ENCODE measurements around the gene NAA10. TPM values are rescaled to one million over a fixed set of nuclear protein-coding genes. Genes with fewer than 3 reads are reported as not detected.

NAA10 gene
- total RNA-seq, 6 experiments from 2014 or later = 36.1 to 56.2 (median 39.7) TPM

DNA sequence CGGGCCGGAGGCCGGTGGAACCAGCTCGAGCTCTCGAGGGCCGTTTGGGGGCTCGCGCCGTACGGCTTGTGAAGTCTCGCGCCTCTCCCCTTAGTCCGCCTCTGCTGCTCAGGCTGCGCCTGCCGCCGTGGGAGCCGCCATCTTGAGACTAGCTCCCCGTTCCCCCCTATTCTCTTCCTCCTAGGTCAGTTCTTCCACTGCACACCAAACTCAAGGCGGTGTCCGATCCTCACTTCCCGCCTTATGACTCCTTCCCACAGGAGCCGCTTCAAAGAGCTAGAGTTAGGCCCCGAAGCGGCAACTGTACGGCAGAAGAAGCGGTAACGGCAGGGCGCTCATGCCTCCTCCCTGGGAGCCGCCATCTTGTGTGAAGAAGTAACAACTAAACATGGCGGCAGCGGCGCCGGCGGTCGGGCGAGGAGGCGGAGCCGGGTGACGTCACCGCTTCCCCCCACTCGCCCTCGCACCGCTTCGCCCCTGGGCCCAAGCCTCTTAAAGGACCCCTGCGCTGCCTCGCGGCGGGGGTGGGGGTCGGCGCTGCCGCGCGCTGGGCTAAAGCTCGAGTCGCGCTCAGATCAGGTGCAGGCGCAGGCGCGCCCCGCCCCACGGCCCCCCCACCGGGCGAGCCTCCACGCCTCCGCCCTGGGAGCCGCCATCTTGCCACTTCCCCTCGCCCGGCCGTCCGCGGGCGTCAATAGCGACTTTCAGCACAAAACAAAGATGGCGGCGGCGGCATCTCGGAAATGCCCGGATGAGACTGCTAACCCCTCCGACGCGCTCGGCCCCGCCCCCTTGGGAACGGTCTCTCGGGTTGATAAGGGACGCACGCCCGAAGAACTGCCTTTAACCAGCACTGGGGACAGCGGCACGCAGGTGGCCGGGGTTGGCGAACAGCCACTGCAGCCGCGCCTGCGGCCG lies 36.9 kb upstream of the NAA10 start, which contains the start of gene HCFC1:
HCFC1 (minus strand) TSS at position 369 of the 918 bp plus-strand sequence. CDS start 978 bp downstream, outside the sequence.
- H3K27ac ChIP-seq = peak within 1 kb of the TSS; percentile 98 to 99 (median 98)
- H3K27me3 ChIP-seq = no peaks in the 10 kb centered on the region
- peak within 1 kb of the TSS; percentile 55 to 95 (median 77) for H3K4me3 ChIP-seq
- no peaks in the 10 kb centered on the region for H3K36me3 ChIP-seq
- TF ChIP-seq, protein P1, sequence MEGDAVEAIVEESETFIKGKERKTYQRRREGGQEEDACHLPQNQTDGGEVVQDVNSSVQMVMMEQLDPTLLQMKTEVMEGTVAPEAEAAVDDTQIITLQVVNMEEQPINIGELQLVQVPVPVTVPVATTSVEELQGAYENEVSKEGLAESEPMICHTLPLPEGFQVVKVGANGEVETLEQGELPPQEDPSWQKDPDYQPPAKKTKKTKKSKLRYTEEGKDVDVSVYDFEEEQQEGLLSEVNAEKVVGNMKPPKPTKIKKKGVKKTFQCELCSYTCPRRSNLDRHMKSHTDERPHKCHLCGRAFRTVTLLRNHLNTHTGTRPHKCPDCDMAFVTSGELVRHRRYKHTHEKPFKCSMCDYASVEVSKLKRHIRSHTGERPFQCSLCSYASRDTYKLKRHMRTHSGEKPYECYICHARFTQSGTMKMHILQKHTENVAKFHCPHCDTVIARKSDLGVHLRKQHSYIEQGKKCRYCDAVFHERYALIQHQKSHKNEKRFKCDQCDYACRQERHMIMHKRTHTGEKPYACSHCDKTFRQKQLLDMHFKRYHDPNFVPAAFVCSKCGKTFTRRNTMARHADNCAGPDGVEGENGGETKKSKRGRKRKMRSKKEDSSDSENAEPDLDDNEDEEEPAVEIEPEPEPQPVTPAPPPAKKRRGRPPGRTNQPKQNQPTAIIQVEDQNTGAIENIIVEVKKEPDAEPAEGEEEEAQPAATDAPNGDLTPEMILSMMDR (IDR thresholded peaks at IDR 0.05) = no peak
- peak; percentile 59 for TF ChIP-seq POLR2A (IDR thresholded peaks at IDR 0.05)
- intact Hi-C loops (cut with DNase I) = no loop called here
- H3K4me1 ChIP-seq = peaks cover 0 to 55% (median 2%) of the 10 kb centered on the region in 4 donors
- H3K9me3 ChIP-seq = no peaks in the 10 kb centered on the region
- ATAC-seq (peak; percentile 56 to 71 (median 69)), DNase-seq (peak; percentile 90 to 96 (median 95))
- 10% methylated on average over 43 of the region's 96 CpGs for WGBS (ENCODE audit: insufficient coverage, low coverage, low lambda C conversion rate, missing lambda C conversion rate)

DNA sequence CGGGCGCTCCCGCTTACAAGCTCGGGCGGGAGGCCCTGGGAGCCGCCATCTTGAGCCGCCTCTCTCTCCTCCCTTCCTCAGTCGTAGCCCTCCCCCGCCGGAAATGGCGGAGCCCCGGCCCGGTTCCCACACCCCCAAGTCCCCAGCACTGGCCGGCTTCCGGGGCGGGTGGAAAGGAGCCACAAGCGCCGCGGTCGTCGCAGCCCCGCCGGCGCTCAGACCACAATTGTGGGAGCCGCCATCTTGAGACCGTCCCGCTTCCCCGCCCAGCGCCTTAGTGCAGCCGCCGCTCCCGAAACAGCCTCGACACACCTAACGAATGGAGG lies 36.2 kb upstream of the NAA10 start:
- Histone ChIP-seq H3K27ac (peak overlapping the region; percentile 98 to 99 (median 98)), H3K4me3 (peak overlapping the region; percentile 55 to 95 (median 77)), H3K4me1 (peaks cover 0 to 61% (median 2%) of the 10 kb centered on the region in 4 donors), H3K27me3 (no peaks in the 10 kb centered on the region), H3K36me3 (no peaks in the 10 kb centered on the region), H3K9me3 (no peaks in the 10 kb centered on the region)
- WGBS (ENCODE audit: insufficient coverage, low coverage, low lambda C conversion rate, missing lambda C conversion rate) = 6% methylated on average over 23 of the region's 34 CpGs
- peak; percentile 54 for TF ChIP-seq POLR2A (IDR thresholded peaks at IDR 0.05)
- TF ChIP-seq, protein P1 (IDR thresholded peaks at IDR 0.05) = no peak
- intact Hi-C loops (cut with DNase I) = no loop called here
- DNase-seq (peak; percentile 89 to 97 (median 96)), ATAC-seq (peak; percentile 67 to 78 (median 70))

DNA sequence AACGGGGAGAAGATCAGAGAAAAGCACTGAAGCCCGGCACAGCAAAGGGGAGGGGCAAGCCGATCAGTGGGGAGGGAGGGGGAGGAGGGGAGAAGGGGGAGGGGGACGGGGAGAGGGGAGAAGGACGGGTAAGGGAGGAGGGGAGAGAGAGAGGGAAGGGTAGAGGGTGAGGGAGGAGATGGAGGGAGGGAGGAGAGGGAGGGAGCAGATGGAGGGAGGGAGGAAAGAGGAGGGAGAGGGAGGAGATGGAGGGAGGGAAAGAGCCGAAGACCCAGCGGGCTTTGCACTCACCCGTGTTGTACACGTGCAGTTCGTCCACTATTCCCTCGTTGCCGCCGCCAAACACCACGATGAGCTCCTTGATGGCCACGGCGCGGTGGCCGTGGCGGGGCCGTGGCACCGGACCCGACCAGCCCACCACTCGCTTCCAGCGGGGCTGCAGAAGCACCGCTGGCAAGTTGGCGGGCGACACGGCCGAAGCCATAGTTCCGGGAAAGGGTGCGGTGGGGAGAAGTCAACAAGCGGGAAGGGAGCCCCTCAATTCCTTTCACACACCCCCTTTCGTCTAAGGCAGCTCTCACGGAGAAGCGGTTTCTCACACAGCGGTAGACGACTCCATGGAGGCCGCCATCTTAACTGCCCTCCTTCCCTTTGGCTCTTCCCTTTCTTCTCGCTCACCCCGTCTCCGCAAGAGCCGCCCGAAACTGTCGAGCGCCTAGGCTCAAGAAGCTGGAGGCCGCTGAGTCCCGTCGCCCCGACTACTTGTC lies 35.7 kb upstream of the NAA10 start:
- intact Hi-C loops (cut with DNase I) = no loop called here
- Histone ChIP-seq H3K4me3 (peak overlapping the region; percentile 55 to 95 (median 77)), H3K36me3 (no peaks in the 10 kb centered on the region), H3K27ac (peak overlapping the region; percentile 98 to 99 (median 98)), H3K9me3 (no peaks in the 10 kb centered on the region), H3K4me1 (peaks cover 0 to 64% (median 2%) of the 10 kb centered on the region in 4 donors), H3K27me3 (no peaks in the 10 kb centered on the region)
- 15% methylated on average over 23 of the region's 49 CpGs for WGBS (ENCODE audit: insufficient coverage, low coverage, low lambda C conversion rate, missing lambda C conversion rate)
- no peak for TF ChIP-seq POLR2A (IDR thresholded peaks at IDR 0.05)
- TF ChIP-seq, protein P1 (IDR thresholded peaks at IDR 0.05) = no peak
- ATAC-seq = peak; percentile 4 to 29 (median 14)
- no peak for DNase-seq

DNA sequence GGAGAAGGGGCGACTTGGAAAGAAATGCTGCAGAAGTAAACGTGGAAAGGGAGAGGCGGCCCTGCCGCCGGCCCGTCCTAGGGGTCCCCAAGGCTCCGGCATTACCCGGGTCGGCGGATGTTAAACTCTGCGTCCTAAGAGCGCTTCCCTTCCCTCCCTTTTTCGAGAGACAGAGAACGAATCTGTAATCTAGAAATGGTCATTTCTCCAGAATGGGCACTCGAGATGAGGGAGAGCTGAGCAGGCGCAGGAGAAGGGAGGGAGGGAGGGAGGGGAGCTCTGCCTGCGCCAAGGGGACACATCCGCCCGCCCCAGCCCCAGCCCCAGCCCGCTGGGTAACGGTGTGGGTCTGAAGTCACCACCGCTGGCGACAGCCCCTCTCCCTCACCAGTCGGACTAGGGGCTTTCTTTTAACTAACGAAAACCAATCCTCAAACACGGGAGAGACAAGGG lies 35.1 kb upstream of the NAA10 start:
- ATAC-seq = no peak
- WGBS (ENCODE audit: insufficient coverage, low coverage, low lambda C conversion rate, missing lambda C conversion rate) = 14% methylated on average over 19 of the region's 26 CpGs
- peak overlapping the region; percentile 31 to 47 (median 36) for H3K27ac ChIP-seq

More for the DNA sequence above, 35.1 kb upstream of the NAA10 start:
- Histone ChIP-seq H3K4me1 (peaks cover 0 to 61% (median 1%) of the 10 kb centered on the region in 4 donors), H3K36me3 (no peaks in the 10 kb centered on the region), H3K9me3 (no peaks in the 10 kb centered on the region), H3K27me3 (no peaks in the 10 kb centered on the region), H3K4me3 (peak overlapping the region; percentile 47 to 95 (median 55))
- intact Hi-C loops (cut with DNase I) = no loop called here
- DNase-seq = peak in 1 of 3 donors; percentile 55
- TF ChIP-seq, protein P1 (IDR thresholded peaks at IDR 0.05) = no peak
- no peak for TF ChIP-seq POLR2A (IDR thresholded peaks at IDR 0.05)
